Measurements from ENCODE around the gene DMPK.
"Not testable (repeated sequence)": the region's sequence is repeated elsewhere in the genome, so short reads cannot be mapped to it uniquely, and the experiment has no call there.

DMPK gene

DNA sequence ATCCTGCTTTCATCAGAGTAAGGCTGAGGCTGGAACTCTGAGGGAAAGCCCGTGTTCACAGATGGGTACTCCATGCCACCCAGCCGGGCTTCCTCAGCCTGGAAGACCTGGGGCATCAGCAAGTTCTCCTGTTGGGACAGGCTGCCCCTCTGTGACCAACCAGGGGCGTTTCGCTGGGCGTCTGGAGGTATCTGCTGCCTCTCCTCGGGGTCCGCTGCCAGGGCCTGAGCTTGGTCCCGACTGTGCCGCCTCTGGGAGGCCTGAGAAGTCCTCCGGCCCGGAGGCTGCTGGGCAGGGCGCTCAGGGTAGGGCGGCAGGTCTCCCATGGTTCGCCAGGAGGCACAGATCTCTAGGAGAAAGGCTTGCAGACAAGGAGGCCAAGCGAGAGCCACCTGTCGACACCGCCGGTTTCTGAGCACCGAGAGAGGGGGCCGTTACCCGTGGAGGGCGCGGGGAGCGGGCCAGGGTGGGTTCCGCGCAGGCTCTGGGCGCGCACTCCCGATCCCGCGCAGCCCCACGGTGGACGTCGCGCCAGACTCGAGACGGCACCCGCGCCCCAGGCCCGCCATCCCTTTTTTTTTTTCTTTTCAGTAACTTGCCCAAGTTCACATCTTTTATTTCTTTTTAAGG, 32.7 kb upstream of the DMPK start, which contains the start of gene RSPH6A:
Gene RSPH6A, minus strand, starts transcription at position 458 of the 630 bp plus-strand sequence. Its CDS starts 132 bp downstream, at position 326.
- DNase-seq (ENCODE audit: low read depth in 2 of 2), result no peak

DNA sequence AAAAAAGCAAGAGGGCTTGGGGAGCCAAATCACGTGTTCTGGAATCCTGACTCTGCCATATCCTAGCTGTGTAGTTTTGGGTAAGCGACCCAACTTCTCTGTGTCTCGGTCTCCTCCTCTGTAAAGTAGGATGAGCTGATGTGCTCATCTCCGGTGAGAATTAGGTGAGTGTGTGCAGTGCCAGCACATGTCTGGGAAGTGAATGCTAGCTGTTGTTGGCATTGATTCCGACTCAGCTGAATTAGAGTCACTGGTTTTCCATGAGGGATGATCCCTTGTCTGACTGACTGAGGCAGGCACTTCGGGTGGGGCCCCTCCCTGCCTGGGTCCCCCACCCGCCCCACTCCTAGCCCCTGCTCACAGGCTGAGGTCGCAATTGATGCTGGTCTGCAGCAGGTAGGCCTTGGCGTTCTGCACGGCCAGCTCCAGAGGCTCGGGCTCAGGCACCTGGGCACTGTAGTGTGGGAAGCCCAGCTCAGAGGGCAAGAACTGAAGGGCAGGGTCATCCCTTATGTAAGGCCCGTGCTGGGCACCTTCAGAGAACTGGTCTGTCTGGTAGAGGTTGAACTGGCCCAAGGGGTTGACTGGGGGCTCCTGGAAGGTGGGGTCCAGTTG, 32.0 kb upstream of the DMPK start:
- DNase-seq (ENCODE audit: low read depth in 2 of 2), result no peak

DNA sequence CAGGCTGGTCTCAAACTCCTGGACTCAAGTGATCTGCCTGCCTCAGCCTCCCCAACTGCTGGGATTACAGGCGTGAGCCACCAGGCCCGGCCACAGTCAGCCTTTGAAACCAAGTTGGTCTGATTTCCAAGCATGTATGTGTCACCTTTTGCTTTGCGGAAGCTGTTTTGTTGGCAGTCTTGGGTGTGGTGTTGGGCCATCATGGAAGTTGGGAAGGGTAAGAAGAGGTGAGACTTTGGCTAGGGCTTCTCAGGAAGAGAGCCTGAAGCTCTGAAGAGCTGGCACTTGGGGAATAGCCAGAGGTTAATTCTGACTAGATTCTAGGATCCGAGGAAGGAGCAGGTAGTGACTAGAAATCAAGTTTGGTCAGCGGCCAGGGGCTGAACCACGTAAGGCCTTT, 30.0 kb upstream of the DMPK start:
- no peak for DNase-seq (ENCODE audit: low read depth in 2 of 2)

DNA sequence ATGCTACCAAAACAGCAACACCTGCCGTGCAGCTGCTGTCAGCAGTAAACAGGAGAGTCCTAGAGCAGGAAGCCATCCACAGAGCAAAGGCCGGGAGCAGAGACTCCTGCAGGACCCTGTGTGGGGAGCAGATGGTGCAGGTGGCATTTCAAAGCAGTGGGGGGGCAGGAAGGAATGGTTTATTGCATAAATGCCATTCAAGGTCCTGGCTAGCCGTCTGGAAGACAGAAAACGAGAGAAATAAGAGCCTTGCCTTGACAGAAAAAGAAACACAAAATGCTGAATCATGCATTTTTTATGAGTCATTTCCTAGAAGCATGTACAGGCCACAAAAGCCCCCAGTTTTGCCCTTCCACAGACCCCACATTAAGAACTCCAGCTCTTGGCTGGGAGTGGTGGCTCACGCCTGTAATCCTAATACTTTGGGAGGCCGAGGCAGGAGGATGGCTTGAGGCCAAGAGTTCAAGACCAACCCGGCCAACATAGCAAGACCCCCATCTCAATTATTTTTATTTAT, 27.4 kb upstream of the DMPK start:
- DNase-seq (ENCODE audit: low read depth in 2 of 2), result no peak

DNA sequence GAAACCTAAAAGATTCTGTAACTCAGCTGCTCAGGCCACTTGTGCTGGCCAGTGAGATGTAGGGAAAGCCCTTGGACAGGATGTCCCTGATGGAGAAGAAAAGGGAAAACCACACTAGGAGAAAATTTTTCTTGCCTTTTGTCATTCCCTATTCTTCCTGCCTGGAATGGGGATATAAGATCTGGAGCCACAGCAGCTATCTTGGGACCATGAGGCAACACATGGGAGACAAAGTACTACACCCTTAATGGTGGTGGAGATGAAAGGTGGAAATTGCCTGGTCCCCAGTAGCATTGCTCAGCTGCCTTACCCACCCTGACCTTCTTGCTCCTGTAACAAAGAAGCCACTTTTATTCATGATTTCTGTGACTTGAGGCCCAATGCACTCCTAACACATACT, 23.4 kb upstream of the DMPK start:
- no peak for DNase-seq (ENCODE audit: low read depth in 2 of 2)

DNA sequence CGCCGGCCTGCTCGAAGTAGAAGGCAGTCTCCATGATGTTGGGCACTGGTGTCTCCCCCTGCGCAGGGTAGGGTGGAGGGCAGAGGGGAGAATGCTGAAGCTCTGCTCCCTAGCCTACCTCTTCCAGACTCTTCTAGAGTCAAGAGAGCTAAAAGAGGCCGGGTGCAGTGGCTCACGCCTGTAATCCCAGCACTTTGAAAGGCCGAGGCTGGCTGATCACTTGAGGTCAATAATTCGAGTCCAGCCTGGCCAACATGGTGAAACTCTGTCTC, 22.6 kb upstream of the DMPK start:
- no peak for DNase-seq (ENCODE audit: low read depth in 2 of 2)

DNA sequence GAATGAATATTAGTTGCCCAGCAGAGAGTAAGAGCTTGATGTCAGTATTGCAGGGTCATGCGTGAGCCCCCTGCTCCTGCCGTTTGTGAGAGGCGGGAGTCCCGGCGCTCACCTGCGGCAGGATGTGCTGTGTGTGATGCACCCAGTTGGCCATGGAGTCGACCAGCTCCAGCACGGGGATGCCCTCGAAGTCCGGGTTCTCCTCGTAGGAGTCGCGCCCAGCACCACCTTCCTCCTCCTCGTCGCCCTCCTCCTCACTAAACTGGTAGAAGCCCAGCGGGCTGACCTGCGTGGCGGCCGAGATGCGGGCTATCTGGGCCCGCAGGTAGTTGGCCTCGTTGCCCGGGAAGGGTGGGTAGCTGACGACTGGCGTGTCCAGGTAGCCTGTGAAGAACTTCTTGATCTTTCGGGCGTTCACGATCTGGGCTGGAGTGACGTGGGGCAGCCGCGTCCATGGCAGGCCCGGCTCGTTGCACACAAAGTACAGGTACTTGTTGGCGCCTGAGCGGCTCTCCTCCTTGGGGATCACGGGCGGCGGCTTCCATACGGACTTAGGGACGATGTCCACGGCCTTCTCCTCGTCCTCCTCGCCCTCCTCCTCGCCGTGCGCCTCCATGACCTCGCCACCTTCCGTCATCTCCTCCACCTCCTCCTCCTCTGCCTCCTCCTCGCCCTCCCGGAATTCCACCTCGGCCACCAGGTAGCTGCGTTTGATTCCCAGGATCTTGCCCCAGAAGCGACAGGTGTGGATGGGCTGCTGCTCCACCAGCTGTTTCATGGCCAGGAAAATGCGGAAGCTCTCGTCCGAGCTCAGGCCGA, 22.1 kb upstream of the DMPK start:
- no peak for DNase-seq (ENCODE audit: low read depth in 2 of 2)

DNA sequence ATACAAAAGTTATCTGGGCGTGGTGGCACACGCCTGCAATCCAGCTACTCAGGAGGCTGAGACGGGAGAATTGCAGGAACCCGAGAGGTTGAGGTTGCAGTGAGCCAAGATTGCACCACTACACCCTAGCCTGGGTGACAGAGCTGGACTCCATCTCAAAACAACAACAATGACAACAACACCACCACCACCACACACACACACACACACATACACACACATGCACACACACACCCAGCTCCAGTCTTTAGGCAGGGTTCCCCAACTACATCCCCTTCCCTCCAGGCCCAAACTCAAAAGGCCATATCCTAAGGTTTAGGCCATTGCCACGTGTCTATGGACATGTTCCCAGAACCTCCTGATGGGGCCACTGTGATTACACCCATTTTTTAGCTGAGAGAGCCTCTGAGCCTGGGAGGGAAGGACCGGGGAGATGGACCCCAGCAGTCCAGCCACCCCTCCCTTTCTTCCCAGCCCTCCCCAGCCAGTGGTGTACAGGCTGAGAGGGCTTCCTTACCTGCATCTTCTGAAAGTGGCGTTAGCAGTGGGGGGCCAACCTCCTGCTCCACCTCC, 19.4 kb upstream of the DMPK start:
- no peak for DNase-seq (ENCODE audit: low read depth in 2 of 2)

DNA sequence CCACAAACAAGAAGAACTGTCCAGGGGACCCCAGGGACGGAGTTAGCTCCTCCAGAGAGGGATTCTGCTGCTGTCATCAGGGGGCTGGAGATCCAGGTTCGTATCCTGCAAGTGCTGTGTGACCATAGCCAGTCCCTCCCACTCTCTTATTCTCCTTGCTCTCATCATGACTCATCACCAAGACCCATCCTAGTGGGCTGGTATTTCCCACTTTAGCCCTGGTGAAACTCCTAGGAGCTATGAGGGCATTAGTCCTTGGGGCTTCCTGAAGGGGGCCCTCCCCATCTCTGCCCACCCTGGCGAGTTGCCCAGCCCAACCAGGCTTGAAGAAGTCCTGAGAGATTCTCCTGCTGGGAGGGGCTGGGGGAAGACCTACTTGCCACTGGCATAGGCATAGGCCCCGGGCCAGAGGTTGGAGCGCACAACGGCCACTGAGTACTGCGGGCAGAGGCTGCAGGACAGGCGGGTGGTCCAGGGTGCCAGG, 17.8 kb upstream of the DMPK start:
- DNase-seq (ENCODE audit: low read depth in 2 of 2), result no peak

DNA sequence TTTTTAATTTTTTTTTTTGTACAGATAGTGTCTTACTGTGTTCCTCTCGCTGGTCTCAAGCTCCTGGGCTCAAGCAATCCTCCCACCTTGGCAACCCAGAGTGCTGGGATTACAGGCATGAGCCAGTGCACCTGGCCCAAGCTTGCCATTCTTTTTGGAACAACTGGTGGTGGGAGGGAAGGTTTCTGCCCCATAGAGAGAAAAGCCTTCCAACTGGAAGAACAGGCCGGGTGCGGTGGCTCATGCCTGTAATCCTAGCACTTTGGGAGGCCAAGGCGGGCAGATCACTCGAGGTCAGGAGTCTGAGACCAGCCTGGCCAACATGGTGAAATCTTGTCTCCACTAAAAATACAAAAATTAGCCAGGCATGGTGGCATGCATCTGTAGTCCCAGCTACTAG, 17.3 kb upstream of the DMPK start:
- not testable (repeated sequence) for DNase-seq (ENCODE audit: low read depth in 2 of 2)

DNA sequence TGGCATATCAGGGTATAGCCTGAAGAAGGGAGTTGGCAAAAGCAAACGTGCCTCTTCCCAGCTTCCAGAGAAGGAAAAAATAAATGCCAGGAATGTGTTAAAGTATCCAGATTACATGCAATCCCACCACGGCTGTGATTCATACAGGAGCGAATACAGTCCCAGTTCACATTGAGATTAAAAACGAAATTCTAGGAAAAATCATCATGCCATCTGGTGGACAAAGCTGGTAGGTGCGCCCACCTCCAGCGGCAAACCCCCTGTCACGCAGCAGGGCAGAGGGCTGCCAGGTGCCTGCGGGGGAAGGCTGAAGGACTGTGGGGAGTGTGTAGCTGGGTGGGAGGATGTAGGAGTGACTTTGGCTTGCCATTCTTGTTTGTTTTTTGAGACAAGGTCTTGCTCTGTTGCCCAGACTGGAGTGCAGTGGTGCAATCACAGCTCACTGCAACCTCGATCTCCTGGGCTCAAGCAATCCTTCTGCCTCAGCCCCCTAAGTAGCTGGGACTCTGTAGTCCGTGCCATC, 16.8 kb upstream of the DMPK start:
- DNase-seq (ENCODE audit: low read depth in 2 of 2), result peak; percentile 30 to 33

DNA sequence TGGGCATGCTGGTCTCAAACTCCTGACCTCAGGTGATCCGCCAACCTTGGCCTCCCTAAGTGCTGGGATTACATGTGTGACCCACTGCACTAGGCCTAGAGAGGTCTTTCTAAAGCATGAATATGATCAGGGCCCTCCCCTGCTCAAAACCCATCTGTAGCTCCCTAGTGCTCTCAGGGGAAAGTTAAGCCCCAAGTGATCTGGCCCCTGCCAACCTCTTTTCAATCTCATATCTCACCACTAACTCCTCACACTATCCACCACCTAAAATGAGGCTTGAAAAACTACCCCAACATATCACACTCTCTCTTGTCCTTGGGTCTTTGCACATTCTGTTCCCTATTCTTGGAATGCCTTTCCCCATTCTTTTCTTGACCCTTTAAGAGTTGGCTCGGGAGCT, 12.3 kb upstream of the DMPK start:
- no peak for DNase-seq (ENCODE audit: low read depth in 2 of 2)

DNA sequence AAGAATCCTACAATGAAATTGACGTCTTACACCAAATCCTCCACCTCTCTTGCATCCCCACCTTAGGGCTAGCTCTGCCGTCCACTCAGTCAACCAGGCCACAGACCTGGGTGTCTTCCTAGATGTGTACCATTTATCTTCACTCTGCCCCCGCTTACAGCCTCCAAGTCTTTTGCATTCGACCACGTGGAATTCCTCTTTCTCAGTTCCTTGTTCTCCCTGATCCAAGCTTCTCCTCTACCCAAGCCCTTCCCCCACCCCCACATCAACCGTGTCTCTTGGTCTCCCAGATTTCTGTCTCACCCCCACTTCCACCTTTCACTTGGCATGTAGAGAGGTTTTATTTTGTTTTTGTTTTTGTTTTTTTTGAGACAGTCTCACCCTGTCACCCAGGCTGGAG, 11.6 kb upstream of the DMPK start:
- no peak for DNase-seq (ENCODE audit: low read depth in 2 of 2)

DNA sequence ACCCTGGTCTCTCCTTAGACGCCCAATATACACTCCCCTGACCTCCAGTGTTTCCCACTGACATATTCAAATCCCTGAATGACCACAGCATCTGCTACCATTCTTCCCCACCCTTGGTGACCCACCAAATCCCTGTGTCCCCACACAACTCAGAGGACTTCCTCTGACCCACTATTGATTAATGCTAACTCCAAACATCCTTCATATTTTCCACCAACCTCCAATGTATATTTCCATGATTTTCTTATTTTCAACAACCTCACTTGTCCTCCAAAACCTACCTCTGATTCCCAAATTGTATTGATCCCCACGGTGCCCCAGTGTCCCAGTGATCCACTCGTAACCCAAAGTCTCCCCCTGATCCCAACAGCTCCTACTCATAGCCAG, 10.9 kb upstream of the DMPK start:
- no peak for DNase-seq (ENCODE audit: low read depth in 2 of 2)

DNA sequence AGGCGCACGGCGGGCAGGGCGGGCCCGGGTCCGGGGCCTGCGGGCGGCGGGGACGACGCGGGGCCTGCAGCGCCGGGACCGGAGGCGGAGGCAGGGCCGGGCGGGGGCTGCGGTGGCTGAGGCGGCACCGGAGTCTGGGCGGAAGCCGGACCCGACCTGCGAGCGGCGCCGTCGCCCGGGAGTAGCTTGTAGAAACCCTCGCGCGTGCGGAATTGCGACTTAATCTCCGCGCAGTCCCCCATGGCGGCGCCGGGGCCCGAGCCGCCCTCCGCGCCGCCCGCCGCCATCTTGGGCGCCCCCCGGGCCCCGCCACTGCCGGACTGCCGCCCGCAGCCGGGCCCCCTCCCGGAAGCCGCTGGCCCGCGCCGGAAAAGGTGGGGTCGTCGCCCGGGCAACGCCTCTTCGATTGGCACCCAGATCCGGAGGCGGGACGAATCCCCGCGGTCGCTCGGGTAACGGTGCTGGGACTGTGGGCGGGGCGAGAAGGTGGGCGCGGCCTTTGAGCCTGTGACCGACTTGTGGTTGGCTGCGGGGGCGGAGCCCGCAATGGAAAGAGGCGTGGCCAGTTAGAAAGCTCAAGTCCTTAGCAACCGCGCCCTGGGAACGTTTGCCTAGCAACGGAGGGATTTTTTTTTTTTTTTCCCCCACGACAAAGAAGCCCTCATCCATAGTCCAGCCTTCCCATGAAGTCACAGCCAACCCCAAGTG, 10.3 kb upstream of the DMPK start, which contains the start of gene DMWD:
Gene DMWD, minus strand, starts transcription at position 376 of the 708 bp plus-strand sequence. Its CDS starts 89 bp downstream, at position 287.
- DNase-seq (ENCODE audit: low read depth in 2 of 2), result peak; percentile 100

DNA sequence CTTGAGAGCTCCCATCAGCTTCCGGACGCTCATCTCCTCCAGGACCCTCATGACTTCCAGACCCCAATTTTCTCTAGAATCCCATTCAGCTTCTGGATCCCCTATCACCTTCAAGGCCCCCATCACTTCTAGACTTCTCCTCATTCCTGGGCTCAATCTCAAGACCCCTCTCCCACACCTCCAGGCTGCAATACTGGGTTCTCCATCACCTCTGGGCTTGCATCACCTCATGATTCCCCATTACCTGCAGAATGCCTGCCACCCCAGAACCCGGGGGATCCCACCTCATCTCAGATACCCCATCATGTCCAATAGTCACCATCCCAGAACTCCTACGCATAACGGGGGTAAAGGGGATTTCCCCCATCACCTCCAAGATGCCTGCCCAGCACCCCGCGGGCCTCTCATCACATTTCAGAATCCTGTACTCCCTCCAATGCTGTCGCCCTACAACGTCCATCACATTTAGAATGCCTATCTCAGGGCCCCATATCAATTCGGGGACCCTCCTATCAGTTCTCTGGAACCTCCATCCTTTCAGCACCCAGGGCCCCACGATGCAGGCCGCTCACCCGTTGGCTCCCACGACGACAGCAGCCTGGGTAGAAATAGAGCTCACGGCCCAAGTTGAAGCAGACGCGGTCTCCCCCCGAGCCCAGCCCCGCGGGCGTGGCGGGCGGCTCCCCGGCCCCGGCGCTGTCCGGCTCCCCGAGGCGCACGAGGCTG, 9.6 kb upstream of the DMPK start:
- no peak for DNase-seq (ENCODE audit: low read depth in 2 of 2)

DNA sequence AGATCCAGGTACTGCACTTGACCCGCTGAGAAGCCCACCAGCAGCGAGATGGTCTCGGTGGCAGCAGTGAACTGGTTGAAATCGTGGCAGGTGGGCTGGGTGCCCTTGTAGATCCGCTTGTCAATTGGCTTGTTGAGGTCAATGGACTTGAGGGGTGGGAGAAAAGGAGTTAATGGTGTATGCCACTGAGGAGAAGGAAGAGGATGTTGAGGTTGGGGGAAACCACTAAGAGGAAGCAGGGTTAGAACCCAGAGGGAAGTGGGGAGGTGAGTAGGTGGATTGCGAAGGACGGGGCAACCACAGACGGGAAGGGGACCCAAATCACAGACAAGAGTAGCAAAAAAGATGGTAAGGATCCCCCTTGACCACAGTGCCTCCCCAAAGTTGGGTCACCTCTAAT, 8.7 kb upstream of the DMPK start:
- no peak for DNase-seq (ENCODE audit: low read depth in 2 of 2)

DNA sequence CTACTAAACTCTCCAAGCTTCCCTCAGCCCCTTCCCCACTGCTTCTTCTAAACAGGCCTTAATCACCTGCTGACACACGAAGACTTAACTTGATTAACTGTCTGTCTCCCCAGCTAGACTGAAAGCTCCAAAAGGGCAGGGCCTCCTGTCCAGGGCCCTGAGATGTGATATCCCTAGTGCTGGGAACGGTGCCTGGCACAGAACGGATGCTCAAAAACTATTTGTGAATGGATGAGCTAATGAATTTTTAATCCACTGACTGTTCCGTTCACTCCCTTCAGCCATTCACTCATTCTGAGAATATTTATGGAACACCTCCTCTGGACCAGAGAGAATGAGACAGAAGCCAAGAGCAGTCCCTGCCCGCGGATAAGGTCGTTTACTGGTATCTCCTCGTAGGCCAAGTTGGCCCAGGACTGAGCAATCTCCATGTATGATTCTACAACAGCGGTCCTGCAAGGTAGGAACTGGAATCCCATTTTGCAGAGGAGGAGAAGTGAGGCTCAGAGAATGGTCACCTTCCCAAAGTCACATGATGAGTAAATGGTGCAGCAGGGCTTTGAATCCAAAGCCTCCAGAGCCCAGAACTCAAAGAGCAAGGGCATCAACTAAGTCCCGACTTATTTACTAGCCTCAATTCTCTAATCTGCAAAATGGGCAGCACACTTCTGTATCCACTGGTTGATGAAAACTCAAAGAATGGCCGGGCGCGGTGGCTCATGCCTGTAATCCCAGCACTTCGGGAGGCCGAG, 6.9 kb upstream of the DMPK start:
- no peak for DNase-seq (ENCODE audit: low read depth in 2 of 2)

DNA sequence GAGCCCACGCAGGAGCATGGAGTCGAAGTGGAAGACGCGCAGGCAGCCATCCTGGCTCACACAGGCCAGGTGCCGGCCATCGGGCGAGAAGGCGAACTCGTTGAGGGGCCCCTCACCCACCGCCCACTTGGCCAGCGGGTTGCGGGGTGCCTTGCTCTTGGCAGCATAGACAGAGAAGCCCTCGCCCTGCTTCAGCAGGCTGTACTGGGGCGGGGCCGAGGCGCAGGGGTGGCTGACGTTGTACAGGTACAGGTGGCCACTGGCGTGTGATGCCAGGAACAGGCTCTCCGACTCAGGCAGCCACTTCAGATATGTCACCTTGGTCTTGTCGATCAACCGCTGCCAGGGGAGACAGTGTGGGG, 4.2 kb upstream of the DMPK start:
- no peak for DNase-seq (ENCODE audit: low read depth in 2 of 2)

Data from stimulated activated CD8-positive, alpha-beta memory T cell treated with anti-CD3 and anti-CD28 coated beads, Interleukin-2, amount 100 ng/mL, for 1 hour (primary cell).